Measurements from ENCODE around the gene KRTAP6-3.

Gene KRTAP6-3

GRCh38 chr21:30625449-30626165, 33.4 kb downstream of the KRTAP6-3 start:
- DNase-seq (ENCODE audit: low read depth in 1 of 2, low spot score in 1 of 2), result no peak

DNA sequence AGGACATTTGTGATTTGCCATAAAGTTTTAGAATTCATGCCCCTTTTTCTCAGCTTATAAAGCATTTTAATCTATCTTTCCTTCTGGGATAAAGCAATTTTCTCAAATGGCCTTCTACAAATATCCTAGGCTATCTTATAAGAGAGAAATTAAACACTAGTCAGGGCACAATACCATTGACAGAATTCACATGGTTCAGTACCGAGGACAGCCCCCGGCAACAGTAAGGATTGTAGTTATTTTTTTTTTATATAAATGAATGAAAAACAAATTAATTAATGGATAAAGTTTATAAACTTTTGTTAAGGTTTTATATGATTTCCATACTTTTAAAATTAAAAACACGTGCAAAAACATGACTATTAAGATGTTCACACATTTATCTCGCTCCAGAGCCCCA, 35.9 kb downstream of the KRTAP6-3 start:
- no peak for DNase-seq (ENCODE audit: low read depth in 1 of 2, low spot score in 1 of 2)

DNA sequence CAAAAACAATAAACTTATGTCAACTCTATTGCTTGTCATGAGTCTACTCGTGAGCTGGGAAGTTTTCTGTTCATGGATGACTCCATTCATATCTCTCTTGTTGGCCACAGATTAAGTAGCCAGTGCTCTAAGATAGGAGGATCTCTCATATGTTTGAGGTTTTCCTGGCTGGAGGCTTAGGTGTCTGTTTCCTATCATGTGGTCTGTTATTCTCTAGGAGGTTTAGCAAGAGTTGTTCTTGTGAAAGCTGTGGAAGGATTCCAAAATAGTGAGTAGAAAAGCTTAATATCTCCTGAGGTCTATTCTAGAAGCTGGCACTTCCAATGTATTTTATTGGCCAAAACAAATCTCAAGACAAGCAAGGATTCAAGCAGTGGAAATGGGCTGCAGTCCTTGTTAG, 37.0 kb downstream of the KRTAP6-3 start:
- no peak for DNase-seq (ENCODE audit: low read depth in 1 of 2, low spot score in 1 of 2)

- no peak for DNase-seq (ENCODE audit: low read depth in 1 of 2, low spot score in 1 of 2)
Measured at GRCh38 chr21:30634906-30635305, 42.7 kb downstream of the KRTAP6-3 start, which contains the start of gene KRTAP20-2. KRTAP20-2 (plus strand) TSS chr21:30635206; CDS start chr21:30635264, 58 bp downstream.

GRCh38 chr21:30638686-30639085, 46.4 kb downstream of the KRTAP6-3 start:
- DNase-seq (ENCODE audit: low read depth in 1 of 2, low spot score in 1 of 2), result no peak

GRCh38 chr21:30642564-30642963, 50.3 kb downstream of the KRTAP6-3 start, which contains the start of gene KRTAP20-3:
KRTAP20-3 (plus strand) TSS chr21:30642864.
- no peak for DNase-seq (ENCODE audit: low read depth in 1 of 2, low spot score in 1 of 2)
